Stimulated activated CD4-positive, alpha-beta T cell treated with anti-CD3 and anti-CD28 coated beads, Interleukin-4, amount 100 ng/mL, for 4 hours (primary cell): Measurements from ENCODE around the gene AMOTL1.

Experiments
- DNase-seq, 2 experiments: peaks; one replicate each; pipeline ENCODE4 v3.0.0-alpha.2; 2020

Gene AMOTL1

GRCh38 chr11:94862926-94863880 lies 95.0 kb downstream of the AMOTL1 start:
- DNase-seq, result no peak

- no peak for DNase-seq
These were observed 96.4 kb downstream of the AMOTL1 start for GRCh38 chr11:94864506-94865045.

- DNase-seq, result no peak
These were observed 98.2 kb downstream of the AMOTL1 start for GRCh38 chr11:94866231-94866822.

- DNase-seq, result no peak
These were observed 99.0 kb downstream of the AMOTL1 start for GRCh38 chr11:94866936-94867795.

- no peak for DNase-seq
These were observed 100.3 kb downstream of the AMOTL1 start for GRCh38 chr11:94868468-94868867.

- DNase-seq, result no peak
These were observed 101.0 kb downstream of the AMOTL1 start for GRCh38 chr11:94869186-94869585.

- DNase-seq, result no peak
These were observed 102.3 kb downstream of the AMOTL1 start for GRCh38 chr11:94870422-94870821.

- no peak for DNase-seq
These were observed 103.5 kb downstream of the AMOTL1 start for GRCh38 chr11:94871491-94872185.

GRCh38 chr11:94873916-94874540 lies 105.9 kb downstream of the AMOTL1 start:
- DNase-seq, result no peak

GRCh38 chr11:94876222-94876621 lies 108.1 kb downstream of the AMOTL1 start:
- DNase-seq, result no peak

- DNase-seq, result peak; percentile 48 to 66
These were observed 108.7 kb downstream of the AMOTL1 start for GRCh38 chr11:94876645-94877442.

GRCh38 chr11:94877443-94878200 lies 109.5 kb downstream of the AMOTL1 start:
- no peak for DNase-seq

- DNase-seq, result no peak
These were observed 110.8 kb downstream of the AMOTL1 start for GRCh38 chr11:94879006-94879405.

GRCh38 chr11:94880216-94880615 lies 112.1 kb downstream of the AMOTL1 start:
- no peak for DNase-seq

GRCh38 chr11:94882931-94883330 lies 114.8 kb downstream of the AMOTL1 start:
- no peak for DNase-seq

GRCh38 chr11:94883878-94884277 lies 115.7 kb downstream of the AMOTL1 start:
- no peak for DNase-seq

GRCh38 chr11:94884376-94884775 lies 116.2 kb downstream of the AMOTL1 start:
- DNase-seq, result no peak

- no peak for DNase-seq
These were observed 117.0 kb downstream of the AMOTL1 start for GRCh38 chr11:94885133-94885532.

- DNase-seq, result no peak
These were observed 117.4 kb downstream of the AMOTL1 start for GRCh38 chr11:94885581-94885980.

- no peak for DNase-seq
These were observed 120.0 kb downstream of the AMOTL1 start for GRCh38 chr11:94888204-94888603.
